ENCODE results near the gene NPAS3.

The NPAS3 gene

DNA sequence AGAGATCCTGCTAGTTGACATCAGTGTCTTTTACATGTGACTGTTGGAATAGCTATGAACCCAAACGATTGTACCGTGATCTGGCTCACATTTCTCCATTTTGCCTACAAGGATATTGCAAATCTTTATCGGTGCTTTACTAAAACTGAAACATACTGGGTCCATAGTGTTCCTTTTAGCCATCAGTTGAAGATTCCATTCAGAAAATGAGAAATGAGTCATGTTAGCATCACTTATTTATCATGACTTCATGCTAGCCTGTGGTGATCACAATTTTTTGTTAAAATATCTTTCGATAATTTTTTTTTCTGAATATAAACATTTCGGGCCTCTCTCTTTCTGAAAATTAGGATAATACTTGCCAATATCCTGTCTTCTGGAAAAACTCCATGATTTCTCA, 801.9 kb downstream of the NPAS3 start:
- Histone ChIP-seq H3K36me3 (ENCODE audit: control insufficient read depth in 2 of 2, insufficient read depth in 1 of 2, low read length in 2 of 2) (no peaks in the 10 kb centered on the region), H3K4me1 (ENCODE audit: control insufficient read depth, insufficient read depth, low read length) (no peaks in the 10 kb centered on the region), H3K4me3 (ENCODE audit: low read depth, low read length) (no peak overlapping the region), H3K27ac (ENCODE audit: extremely low read depth, low read depth, low read length) (no peak overlapping the region), H3K9me3 (ENCODE audit: control insufficient read depth, insufficient read depth, low read depth, low read length) (no peaks in the 10 kb centered on the region)
- CTCF ChIA-PET: no interaction called here
- TF ChIP-seq KLF16 (tag by site-specific recombination; IDR thresholded peaks at IDR 0.05) (no peak), ZNF473 (tag by site-specific recombination; IDR thresholded peaks at IDR 0.05) (no peak), ZNF549 (tag by site-specific recombination; IDR thresholded peaks at IDR 0.05) (no peak), ZNF140 (tag by site-specific recombination; IDR thresholded peaks at IDR 0.05) (no peak), ZNF561 (tag by site-specific recombination; IDR thresholded peaks at IDR 0.05; ENCODE audit: borderline replicate concordance) (no peak), SP2 (tag by site-specific recombination; IDR thresholded peaks at IDR 0.05) (no peak)
- POLR2A ChIA-PET: no interaction called here

DNA sequence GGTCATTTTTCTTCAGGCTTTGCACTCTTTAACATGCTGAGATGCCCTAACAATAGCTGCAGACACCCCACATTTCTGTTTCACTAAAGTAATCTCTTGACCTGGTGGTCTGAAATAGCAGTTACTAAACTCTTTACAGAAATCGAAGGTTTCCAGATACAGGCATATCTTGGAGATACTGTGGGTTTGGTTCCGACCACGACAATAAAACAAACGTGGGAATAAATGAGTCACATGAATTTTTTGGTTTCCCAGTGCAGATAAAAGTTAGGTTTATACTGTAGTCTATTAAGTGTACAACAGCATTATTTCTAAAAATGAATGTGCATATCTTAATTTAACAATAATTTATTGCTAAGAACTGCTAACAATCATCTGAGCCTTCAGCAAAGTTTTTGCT, 803.5 kb downstream of the NPAS3 start:
- Histone ChIP-seq H3K9me3 (ENCODE audit: control insufficient read depth, insufficient read depth, low read depth, low read length) (no peaks in the 10 kb centered on the region), H3K4me3 (ENCODE audit: low read depth, low read length) (no peak overlapping the region), H3K27ac (ENCODE audit: extremely low read depth, low read depth, low read length) (no peak overlapping the region), H3K36me3 (ENCODE audit: control insufficient read depth in 2 of 2, insufficient read depth in 1 of 2, low read length in 2 of 2) (no peaks in the 10 kb centered on the region), H3K4me1 (ENCODE audit: control insufficient read depth, insufficient read depth, low read length) (no peaks in the 10 kb centered on the region)
- ChIA-PET POLR2A (no interaction called here), CTCF (interaction anchor here (1.0 kb wide), 1 partner anchor 50 kb away, joined by 3 read pairs; no protein-coding TSS in a partner anchor)
- TF ChIP-seq ZNF626 (tag by site-specific recombination; IDR thresholded peaks at IDR 0.05): no peak
- TF ChIP-seq, protein P1, sequence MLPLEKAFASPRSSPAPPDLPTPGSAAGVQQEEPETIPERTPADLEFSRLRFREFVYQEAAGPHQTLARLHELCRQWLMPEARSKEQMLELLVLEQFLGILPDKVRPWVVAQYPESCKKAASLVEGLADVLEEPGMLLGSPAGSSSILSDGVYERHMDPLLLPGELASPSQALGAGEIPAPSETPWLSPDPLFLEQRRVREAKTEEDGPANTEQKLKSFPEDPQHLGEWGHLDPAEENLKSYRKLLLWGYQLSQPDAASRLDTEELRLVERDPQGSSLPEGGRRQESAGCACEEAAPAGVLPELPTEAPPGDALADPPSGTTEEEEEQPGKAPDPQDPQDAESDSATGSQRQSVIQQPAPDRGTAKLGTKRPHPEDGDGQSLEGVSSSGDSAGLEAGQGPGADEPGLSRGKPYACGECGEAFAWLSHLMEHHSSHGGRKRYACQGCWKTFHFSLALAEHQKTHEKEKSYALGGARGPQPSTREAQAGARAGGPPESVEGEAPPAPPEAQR (tag by site-specific recombination; IDR thresholded peaks at IDR 0.05): no peak
- no peak for TF ChIP-seq ZNF791 (tag by site-specific recombination; IDR thresholded peaks at IDR 0.05)
- no peak for TF ChIP-seq ZNF658 (tag by site-specific recombination; IDR thresholded peaks at IDR 0.05)
- TF ChIP-seq, protein P2, sequence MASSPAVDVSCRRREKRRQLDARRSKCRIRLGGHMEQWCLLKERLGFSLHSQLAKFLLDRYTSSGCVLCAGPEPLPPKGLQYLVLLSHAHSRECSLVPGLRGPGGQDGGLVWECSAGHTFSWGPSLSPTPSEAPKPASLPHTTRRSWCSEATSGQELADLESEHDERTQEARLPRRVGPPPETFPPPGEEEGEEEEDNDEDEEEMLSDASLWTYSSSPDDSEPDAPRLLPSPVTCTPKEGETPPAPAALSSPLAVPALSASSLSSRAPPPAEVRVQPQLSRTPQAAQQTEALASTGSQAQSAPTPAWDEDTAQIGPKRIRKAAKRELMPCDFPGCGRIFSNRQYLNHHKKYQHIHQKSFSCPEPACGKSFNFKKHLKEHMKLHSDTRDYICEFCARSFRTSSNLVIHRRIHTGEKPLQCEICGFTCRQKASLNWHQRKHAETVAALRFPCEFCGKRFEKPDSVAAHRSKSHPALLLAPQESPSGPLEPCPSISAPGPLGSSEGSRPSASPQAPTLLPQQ (tag by site-specific recombination; IDR thresholded peaks at IDR 0.05): no peak
- no peak for TF ChIP-seq ZNF157 (tag by site-specific recombination; IDR thresholded peaks at IDR 0.05)
- TF ChIP-seq, protein P3, sequence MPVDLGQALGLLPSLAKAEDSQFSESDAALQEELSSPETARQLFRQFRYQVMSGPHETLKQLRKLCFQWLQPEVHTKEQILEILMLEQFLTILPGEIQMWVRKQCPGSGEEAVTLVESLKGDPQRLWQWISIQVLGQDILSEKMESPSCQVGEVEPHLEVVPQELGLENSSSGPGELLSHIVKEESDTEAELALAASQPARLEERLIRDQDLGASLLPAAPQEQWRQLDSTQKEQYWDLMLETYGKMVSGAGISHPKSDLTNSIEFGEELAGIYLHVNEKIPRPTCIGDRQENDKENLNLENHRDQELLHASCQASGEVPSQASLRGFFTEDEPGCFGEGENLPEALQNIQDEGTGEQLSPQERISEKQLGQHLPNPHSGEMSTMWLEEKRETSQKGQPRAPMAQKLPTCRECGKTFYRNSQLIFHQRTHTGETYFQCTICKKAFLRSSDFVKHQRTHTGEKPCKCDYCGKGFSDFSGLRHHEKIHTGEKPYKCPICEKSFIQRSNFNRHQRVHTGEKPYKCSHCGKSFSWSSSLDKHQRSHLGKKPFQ (tag by site-specific recombination; IDR thresholded peaks at IDR 0.05): no peak
- TF ChIP-seq ZNF175 (tag by site-specific recombination; IDR thresholded peaks at IDR 0.05): no peak
- no peak for TF ChIP-seq ZNF664 (tag by site-specific recombination; IDR thresholded peaks at IDR 0.05)
- TF ChIP-seq ZXDB (tag by site-specific recombination; IDR thresholded peaks at IDR 0.05): no peak

DNA sequence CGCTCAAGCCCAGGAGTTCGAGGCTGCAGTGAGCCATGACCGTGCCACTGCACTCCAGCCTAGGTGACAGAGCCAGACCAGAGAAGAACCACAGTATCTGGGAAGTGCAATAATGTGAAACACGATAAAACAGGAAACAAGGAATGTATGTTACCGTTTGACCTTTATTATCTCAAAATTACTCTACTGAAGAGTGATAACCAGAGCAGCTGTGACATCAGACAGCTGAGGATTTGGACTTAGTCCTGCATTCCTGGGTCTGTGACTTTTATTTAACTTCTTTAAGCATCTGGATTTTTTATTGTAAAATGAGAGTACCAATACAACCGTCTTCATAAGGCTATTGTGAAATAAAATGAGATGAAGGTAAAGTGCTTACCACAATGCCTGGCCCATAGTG, 806.5 kb downstream of the NPAS3 start:
- no peaks in the 10 kb centered on the region for H3K36me3 ChIP-seq (ENCODE audit: control insufficient read depth in 2 of 2, insufficient read depth in 1 of 2, low read length in 2 of 2)
- no peak overlapping the region for H3K27ac ChIP-seq (ENCODE audit: extremely low read depth, low read depth, low read length)
- no peaks in the 10 kb centered on the region for H3K9me3 ChIP-seq (ENCODE audit: control insufficient read depth, insufficient read depth, low read depth, low read length)
- ChIA-PET CTCF (no interaction called here), POLR2A (no interaction called here)
- H3K4me3 ChIP-seq (ENCODE audit: low read depth, low read length): no peak overlapping the region
- no peaks in the 10 kb centered on the region for H3K4me1 ChIP-seq (ENCODE audit: control insufficient read depth, insufficient read depth, low read length)
- TF ChIP-seq SCRT1 (tag by site-specific recombination; IDR thresholded peaks at IDR 0.05; ENCODE audit: borderline replicate concordance) (no peak), ZNF629 (tag by site-specific recombination; IDR thresholded peaks at IDR 0.05) (no peak), ZFHX2 (tag by site-specific recombination; conservative IDR thresholded peaks at IDR 0.05) (no peak), ZNF660 (tag by site-specific recombination; IDR thresholded peaks at IDR 0.05) (no peak), GLI2 (tag by site-specific recombination; IDR thresholded peaks at IDR 0.05; ENCODE audit: borderline replicate concordance, low read depth) (no peak), ZBTB8A (tag by site-specific recombination; IDR thresholded peaks at IDR 0.05) (no peak), ZNF354C (tag by site-specific recombination; IDR thresholded peaks at IDR 0.05; ENCODE audit: borderline replicate concordance, low read depth) (no peak), YY2 (tag by site-specific recombination; IDR thresholded peaks at IDR 0.05) (no peak), ZNF514 (tag by site-specific recombination; IDR thresholded peaks at IDR 0.05) (no peak)
- TF ChIP-seq, protein P4, sequence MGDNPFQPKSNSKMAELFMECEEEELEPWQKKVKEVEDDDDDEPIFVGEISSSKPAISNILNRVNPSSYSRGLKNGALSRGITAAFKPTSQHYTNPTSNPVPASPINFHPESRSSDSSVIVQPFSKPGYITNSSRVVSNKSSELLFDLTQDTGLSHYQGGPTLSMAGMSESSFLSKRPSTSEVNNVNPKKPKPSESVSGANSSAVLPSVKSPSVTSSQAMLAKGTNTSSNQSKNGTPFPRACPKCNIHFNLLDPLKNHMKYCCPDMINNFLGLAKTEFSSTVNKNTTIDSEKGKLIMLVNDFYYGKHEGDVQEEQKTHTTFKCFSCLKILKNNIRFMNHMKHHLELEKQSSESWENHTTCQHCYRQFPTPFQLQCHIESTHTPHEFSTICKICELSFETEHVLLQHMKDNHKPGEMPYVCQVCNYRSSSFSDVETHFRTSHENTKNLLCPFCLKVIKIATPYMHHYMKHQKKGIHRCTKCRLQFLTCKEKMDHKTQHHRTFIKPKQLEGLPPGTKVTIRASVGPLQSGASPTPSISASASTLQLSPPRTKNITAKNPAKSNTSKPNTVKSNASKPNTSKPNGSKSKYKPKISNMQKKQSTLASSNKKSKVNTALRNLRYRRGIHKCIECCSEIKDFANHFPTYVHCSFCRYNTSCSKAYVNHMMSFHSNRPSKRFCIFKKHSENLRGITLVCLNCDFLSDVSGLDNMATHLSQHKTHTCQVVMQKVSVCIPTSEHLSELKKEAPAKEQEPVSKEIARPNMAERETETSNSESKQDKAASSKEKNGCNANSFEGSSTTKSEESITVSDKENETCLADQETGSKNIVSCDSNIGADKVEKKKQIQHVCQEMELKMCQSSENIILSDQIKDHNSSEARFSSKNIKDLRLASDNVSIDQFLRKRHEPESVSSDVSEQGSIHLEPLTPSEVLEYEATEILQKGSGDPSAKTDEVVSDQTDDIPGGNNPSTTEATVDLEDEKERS (tag by site-specific recombination; IDR thresholded peaks at IDR 0.05): no peak
